GM06990 (cell line): ENCODE data around the gene ABCB11.
A peak's percentile ranks its signal among the peaks of the same experiment; 100 is the strongest.

Source experiments
- DNase-seq: peaks from one replicate; pipeline ENCODE4 v3.0.0-alpha.2; 2011; ENCODE audit not compliant: insufficient read length; ENCODE audit errors: extremely low read depth
- H3K27me3 ChIP-seq: replicated peaks from 2 replicates; pipeline ENCODE4 v1.6.0; 2011; ENCODE audit warnings: low read length; ENCODE audit not compliant: control insufficient read depth, insufficient read depth
- H3K36me3 ChIP-seq: 2 replicates; pipeline ENCODE4 v1.5.1; 2011; ENCODE audit warnings: low read length; ENCODE audit not compliant: control insufficient read depth, insufficient read depth
- H3K4me3 ChIP-seq: replicated peaks from 2 replicates; pipeline ENCODE4 v1.5.1; 2011; ENCODE audit warnings: low read depth, mild to moderate bottlenecking, control low read depth, low read length
- TF ChIP-seq, protein P1 (sequence below): IDR thresholded peaks from 2 replicates; pipeline ENCODE4 v1.5.1; 2011; ENCODE audit warnings: low read length, control low read depth, mild to moderate bottlenecking, inconsistent platforms; ENCODE audit not compliant: insufficient read depth, poor library complexity, severe bottlenecking

ABCB11 gene

DNA sequence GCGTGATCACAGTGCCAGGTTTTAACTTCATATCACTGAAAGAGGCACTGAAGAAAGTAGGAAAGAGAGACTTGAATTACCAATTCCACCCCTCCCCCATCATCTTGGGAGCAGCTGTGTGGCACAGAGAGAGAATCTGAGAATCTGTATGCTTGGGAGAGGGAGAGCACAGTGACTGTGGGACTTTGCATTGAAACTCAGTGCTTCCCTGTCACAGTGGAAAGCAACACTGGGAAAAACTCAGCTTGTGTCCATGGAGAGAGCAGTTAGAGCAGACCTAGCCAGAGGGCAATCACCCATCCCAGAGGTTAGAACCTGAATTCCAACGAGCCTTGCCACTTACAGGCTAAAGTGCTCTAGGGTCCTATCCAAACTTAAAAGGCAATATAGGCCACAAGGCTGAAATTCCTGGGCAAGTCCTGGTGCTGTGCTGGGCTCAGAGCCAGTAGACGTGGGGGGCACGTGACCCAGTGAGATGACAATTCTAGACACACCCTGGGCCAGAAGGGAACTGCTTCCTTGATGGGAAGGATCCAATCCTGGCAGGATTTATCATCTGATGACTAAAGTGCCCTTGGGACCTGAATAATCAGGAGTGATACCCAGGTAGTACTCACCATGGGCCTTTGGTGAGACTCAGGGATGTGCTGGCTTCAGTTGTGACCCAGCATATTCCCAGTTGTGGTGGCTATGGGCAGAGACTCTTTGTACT is 15.5 kb upstream of the ABCB11 start:
- Histone ChIP-seq H3K4me3 (no peak overlapping the region), H3K36me3 (no peaks in the 10 kb centered on the region), H3K27me3 (no peaks in the 10 kb centered on the region)
- DNase-seq: no peak
- TF ChIP-seq, protein P1, sequence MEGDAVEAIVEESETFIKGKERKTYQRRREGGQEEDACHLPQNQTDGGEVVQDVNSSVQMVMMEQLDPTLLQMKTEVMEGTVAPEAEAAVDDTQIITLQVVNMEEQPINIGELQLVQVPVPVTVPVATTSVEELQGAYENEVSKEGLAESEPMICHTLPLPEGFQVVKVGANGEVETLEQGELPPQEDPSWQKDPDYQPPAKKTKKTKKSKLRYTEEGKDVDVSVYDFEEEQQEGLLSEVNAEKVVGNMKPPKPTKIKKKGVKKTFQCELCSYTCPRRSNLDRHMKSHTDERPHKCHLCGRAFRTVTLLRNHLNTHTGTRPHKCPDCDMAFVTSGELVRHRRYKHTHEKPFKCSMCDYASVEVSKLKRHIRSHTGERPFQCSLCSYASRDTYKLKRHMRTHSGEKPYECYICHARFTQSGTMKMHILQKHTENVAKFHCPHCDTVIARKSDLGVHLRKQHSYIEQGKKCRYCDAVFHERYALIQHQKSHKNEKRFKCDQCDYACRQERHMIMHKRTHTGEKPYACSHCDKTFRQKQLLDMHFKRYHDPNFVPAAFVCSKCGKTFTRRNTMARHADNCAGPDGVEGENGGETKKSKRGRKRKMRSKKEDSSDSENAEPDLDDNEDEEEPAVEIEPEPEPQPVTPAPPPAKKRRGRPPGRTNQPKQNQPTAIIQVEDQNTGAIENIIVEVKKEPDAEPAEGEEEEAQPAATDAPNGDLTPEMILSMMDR: no peak

DNA sequence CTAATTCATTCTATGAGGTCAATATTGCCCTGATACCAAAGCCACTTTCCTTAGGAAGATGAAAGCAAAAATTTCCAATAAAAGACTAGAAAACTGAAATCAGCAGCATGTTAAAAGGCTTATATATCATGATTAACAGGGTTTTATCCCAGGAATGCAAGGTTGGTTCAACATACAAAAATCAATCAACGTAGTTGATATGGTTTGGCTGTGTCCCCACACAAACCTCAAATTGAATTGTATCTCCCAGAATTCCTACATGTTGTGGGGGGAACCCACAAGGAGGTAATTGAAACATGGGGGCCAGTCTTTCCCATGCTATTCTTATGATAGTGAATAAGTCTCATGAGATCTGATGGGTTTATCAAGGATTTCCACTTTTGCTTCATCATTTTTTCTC is 11.7 kb upstream of the ABCB11 start:
- TF ChIP-seq, protein P1: no peak
- no peak for DNase-seq
- Histone ChIP-seq H3K4me3 (no peak overlapping the region), H3K27me3 (no peaks in the 10 kb centered on the region), H3K36me3 (no peaks in the 10 kb centered on the region)

DNA sequence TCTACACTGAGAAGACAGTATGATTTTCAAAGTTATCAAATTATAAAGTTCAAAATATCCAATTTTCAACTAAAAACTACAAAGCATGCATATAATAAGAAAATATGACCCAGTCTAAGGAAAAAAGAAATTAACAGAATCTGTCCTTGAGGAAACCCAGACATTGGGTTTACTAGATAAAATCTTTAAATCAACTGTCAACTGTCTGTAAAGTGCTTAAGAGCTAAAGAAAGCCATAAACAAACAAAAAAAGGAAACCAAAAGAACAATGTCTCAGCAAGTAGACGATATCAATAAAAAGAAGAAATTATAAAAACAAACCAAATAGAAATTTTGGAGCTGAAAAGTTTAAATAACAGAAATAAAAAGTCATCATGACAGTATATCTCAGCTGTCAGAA is 10.5 kb upstream of the ABCB11 start:
- Histone ChIP-seq H3K4me3 (no peak overlapping the region), H3K27me3 (no peaks in the 10 kb centered on the region), H3K36me3 (no peaks in the 10 kb centered on the region)
- TF ChIP-seq, protein P1: no peak
- DNase-seq: no peak

DNA sequence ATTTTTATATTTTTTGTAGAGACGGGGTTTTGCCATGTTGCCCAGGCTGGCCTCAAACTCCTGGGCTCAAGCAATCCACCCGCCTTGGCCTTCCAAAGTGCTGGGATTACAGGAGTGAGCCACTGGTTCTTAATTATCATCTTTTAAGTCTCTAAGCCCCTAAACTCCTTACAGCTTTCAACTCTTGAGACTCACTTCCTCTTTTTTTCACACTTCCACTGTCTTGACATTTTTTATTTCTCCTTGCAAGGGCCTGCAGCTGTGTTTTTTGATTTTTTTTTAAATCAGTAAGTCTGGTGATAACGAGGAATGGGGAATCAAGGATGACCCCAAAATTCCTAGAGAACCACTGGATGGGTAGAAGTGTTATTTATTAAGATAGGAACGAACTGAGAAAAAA is 8.6 kb upstream of the ABCB11 start:
- Histone ChIP-seq H3K4me3 (no peak overlapping the region), H3K36me3 (no peaks in the 10 kb centered on the region), H3K27me3 (no peaks in the 10 kb centered on the region)
- TF ChIP-seq, protein P1: no peak
- DNase-seq: no peak

DNA sequence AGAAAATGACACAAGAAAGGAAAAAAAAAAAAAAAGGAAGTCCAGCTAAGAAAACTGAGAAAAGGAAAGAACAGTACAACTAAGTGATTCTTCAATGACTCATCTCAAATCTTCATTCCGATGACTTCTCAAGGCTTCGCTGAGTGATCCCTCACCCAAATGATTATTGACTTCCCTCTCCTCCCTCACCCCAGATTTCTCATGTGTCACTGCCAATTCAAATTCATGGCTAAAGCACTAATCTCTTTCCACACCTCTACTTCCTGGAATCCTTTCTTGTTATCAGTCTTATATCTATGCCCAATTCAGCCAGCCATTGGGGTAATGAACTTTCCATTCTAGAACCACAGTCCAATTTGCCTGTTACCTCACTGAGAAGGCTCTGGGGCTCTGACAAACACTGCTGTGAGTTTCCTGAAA is 7.2 kb upstream of the ABCB11 start:
- no peaks in the 10 kb centered on the region for H3K27me3 ChIP-seq
- TF ChIP-seq, protein P1: no peak
- peak; percentile 25 for DNase-seq
- no peak overlapping the region for H3K4me3 ChIP-seq
- H3K36me3 ChIP-seq: no peaks in the 10 kb centered on the region

DNA sequence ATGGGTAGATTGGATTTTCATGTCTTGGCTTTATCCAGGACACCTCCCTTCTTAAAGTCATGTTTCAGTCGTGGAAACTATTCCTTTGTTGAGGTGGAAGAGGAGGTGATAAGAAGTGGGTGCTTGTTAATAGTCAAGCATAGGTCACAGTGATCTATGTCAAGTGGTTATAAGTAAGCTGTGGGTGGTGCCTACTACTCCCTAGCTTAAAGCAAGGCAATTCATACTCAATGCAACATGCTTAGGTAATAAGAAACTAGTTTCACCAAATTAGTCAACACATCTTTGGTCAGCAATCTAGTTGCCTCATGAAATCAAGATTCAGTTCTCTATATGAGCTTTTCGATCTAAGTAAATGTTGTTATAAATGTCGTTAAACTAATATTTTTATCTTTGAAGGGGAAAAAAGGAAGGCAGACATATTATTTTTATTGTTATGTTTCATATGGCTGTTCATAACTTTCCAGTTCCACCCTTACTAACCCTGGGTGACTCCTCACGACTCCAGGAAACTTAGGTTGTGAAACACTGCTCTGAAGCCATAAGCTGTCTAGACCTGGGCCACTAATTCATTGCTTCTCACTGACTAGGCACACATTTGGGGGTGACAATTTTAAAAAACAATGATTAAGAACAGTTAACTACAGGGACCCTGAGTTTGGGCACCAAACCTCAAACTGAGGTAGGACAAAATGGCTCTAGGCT is 5.8 kb upstream of the ABCB11 start:
- no peaks in the 10 kb centered on the region for H3K27me3 ChIP-seq
- H3K4me3 ChIP-seq: no peak overlapping the region
- DNase-seq: no peak
- TF ChIP-seq, protein P1: no peak
- H3K36me3 ChIP-seq: no peaks in the 10 kb centered on the region
